Upper lobe of left lung (tissue), 6 donors: Measurements from ENCODE around the gene AURKAIP1. TPM values are rescaled to one million over a fixed set of nuclear protein-coding genes. Genes with fewer than 3 reads are reported as not detected.
A peak's percentile ranks its signal among the peaks of the same experiment; 100 is the strongest.
"Not testable (repeated sequence)": the region's sequence is repeated elsewhere in the genome, so short reads cannot be mapped to it uniquely, and the experiment has no call there.

Source experiments
- ATAC-seq, 2 donors: fragments of 200-7000 bp; cut with Tn5 transposase; one replicate each; pipeline ENCODE4 v1.9.1; 2022; ENCODE audit warnings: mild to moderate bottlenecking in 2 of 2, moderate library complexity in 2 of 2; ENCODE audit not compliant: low FRiP score in 2 of 2
- DNase-seq, 2 donors: peaks; one replicate each; pipeline ENCODE4 v3.0.0-alpha.2; 2019 to 2020
- H3K27ac ChIP-seq, 4 donors: fragments of 200-600 bp; sonication (generic); one replicate each; pipeline ENCODE4 v1.5.1; 2016 to 2019
- H3K27me3 ChIP-seq, 4 donors: fragments of 200-600 bp; sonication (generic); one replicate each; pipeline ENCODE4 v1.5.1; 2017 to 2019
- H3K36me3 ChIP-seq, 4 donors: fragments of 200-600 bp; sonication (generic); one replicate each; pipeline ENCODE4 v1.5.1; 2016 to 2019
- H3K4me1 ChIP-seq, 4 donors: fragments of 200-600 bp; sonication (generic); one replicate each; pipeline ENCODE4 v1.5.1; 2018 to 2019
- H3K4me3 ChIP-seq, 4 donors: fragments of 200-600 bp; sonication (generic); one replicate each; pipeline ENCODE4 v1.5.1; 2017 to 2019; ENCODE audit warnings: mild to moderate bottlenecking in 2 of 4, moderate library complexity in 1 of 4
- H3K9me3 ChIP-seq, 4 donors: fragments of 200-600 bp; sonication (generic); one replicate each; pipeline ENCODE4 v1.5.1; 2018 to 2019
- EP300 ChIP-seq, 4 donors: sonication (generic); formaldehyde crosslinking; IDR thresholded peaks; one replicate each; pipeline ENCODE4 v1.5.1; 2017; ENCODE audit warnings: antibody characterized with exemption in 4 of 4, control low read depth in 2 of 4
- POLR2A ChIP-seq, 4 donors: fragments of 450-650 bp; IDR thresholded peaks; one replicate each; pipeline ENCODE4 v1.5.1; 2016 to 2017; ENCODE audit warnings: antibody characterized with exemption in 4 of 4, mild to moderate bottlenecking in 2 of 4
- POLR2AphosphoS5 ChIP-seq, 2 donors: sonication (generic); formaldehyde crosslinking; IDR thresholded peaks; one replicate each; pipeline ENCODE4 v1.5.1; 2017; ENCODE audit warnings: antibody characterized with exemption in 2 of 2
- WGBS, 2 donors: methylation state at CpG; one replicate each; pipeline ENCODE4 v1.1.5; 2017 to 2018; 5-methylcytosine and 5-hydroxymethylcytosine counted together
- total RNA-seq, 6 donors: library from RNA; depleted of rRNA in 4 of 6; stranded (reverse); fragments of >200 nt in 4 of 6; gene quantifications; one replicate each; pipeline versions ENCODE4 v1.1.0 to v1.2.1, GENCODE V29; 2016 to 2021
- TF ChIP-seq, protein P1 (sequence below), 6 experiments: fragments of 450-650 bp in 4 of 6; fragments of 200-600 bp in 2 of 6; sonication (generic) in 2 of 6; IDR thresholded peaks; one replicate each; pipeline ENCODE4 v1.5.1; 2016 to 2019; ENCODE audit warnings: antibody characterized with exemption in 6 of 6
- donor health status: DM: no; HTN: no; CAD: no; lungs with moderate emphysema.
- donor health status: DM: no; HTN: yes; CAD: no; lungs with severe emphysema.

The AURKAIP1 gene
- total RNA-seq, 6 donors from 2014 or later = 76.0 to 149 (median 119) TPM

DNA sequence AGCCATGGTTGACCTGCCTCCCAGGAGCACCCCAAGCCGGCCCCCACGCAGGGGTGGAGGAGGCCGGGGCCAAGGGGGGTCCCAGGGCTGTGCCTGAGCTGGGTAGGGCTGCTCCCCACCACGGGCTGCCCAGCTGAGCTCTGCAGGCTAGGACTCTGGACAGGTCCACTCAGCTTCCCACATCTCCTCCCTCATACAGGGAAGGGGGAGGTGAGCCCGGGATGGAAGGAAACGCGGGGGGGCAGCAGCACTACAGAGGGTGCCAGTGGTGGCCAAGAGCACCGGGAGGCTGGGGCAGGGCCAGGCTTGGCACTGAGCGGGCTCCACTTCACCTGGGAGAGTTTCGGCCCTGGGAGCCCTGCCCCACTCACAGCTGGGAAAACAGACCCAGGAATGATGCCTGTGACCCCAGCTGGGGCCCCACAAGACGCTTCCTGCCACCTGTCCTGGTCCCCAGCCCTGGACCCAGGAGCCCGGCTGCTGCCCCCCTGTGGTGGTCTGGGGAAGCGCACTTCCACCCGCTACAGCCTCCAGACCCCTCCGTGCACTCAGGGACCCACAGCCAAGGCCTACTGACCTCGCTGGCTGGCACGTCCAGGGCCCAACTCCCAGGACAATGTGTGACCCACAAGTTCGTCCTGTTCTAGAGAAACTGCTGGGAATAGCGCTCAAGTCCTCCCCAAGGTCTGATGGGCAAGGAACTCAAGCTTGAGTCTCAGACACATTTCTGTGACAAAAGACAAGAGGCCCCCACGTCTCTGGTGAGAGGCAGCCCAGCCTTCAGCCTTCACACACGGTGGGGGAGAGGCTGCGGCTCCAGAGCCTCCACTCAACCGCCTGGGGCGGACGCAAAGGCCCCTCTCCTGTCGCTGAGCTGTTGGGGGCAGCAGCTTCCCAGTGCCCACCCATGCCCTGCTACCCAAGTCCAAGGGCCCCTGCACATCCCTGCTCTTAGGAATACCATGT lies 3.0 kb downstream of the AURKAIP1 start:
- TF ChIP-seq EP300 (IDR thresholded peaks at IDR 0.05) = no peak
- TF ChIP-seq POLR2A (IDR thresholded peaks at IDR 0.05) = peak in 1 of 4 donors; percentile 10
- TF ChIP-seq, protein P1, sequence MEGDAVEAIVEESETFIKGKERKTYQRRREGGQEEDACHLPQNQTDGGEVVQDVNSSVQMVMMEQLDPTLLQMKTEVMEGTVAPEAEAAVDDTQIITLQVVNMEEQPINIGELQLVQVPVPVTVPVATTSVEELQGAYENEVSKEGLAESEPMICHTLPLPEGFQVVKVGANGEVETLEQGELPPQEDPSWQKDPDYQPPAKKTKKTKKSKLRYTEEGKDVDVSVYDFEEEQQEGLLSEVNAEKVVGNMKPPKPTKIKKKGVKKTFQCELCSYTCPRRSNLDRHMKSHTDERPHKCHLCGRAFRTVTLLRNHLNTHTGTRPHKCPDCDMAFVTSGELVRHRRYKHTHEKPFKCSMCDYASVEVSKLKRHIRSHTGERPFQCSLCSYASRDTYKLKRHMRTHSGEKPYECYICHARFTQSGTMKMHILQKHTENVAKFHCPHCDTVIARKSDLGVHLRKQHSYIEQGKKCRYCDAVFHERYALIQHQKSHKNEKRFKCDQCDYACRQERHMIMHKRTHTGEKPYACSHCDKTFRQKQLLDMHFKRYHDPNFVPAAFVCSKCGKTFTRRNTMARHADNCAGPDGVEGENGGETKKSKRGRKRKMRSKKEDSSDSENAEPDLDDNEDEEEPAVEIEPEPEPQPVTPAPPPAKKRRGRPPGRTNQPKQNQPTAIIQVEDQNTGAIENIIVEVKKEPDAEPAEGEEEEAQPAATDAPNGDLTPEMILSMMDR (IDR thresholded peaks at IDR 0.05) = peak; percentile 87 to 99 (median 90)
- H3K4me3 ChIP-seq = no peak overlapping the region
- peaks cover 28 to 44% (median 35%) of the 10 kb centered on the region in 4 donors for H3K4me1 ChIP-seq
- no peaks in the 10 kb centered on the region for H3K9me3 ChIP-seq
- 47% methylated on average over 13 to 17 of the region's 26 CpGs for WGBS, 2 donors
- ATAC-seq = peak; percentile 69 to 77
- no peaks in the 10 kb centered on the region for H3K27me3 ChIP-seq
- peak; percentile 68 to 95 for DNase-seq
- H3K27ac ChIP-seq = peak overlapping the region in 2 of 4 donors; percentile 3 to 21
- H3K36me3 ChIP-seq = peaks cover 0 to 15% (median 9%) of the 10 kb centered on the region in 4 donors

DNA sequence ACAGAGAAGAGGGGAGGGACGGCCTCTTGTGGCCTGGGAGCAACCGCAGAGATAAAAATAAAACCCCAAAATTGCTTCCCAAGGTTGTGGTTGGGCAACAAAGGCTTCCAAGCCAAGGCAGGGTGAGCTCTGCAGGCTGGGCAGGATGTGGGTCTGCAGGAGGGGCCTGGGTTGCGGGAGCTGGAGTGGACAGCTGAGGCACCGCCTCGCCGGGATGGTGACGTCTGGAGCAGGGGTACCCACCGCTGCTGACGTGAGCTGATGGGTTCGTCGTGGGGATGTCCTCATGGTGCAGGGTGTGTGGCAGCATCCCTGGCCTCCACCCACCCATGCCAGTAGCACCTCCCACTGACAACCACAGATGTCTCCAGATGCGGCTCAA lies 3.7 kb downstream of the AURKAIP1 start:
- no peak for TF ChIP-seq POLR2A (IDR thresholded peaks at IDR 0.05)
- no peak for TF ChIP-seq EP300 (IDR thresholded peaks at IDR 0.05)
- TF ChIP-seq, protein P1 (IDR thresholded peaks at IDR 0.05) = no peak
- TF ChIP-seq POLR2AphosphoS5 (IDR thresholded peaks at IDR 0.05) = no peak
- Histone ChIP-seq H3K27me3 (no peaks in the 10 kb centered on the region), H3K4me3 (no peak overlapping the region), H3K27ac (peak overlapping the region in 2 of 4 donors; percentile 3 to 21), H3K36me3 (peaks cover 0 to 15% (median 9%) of the 10 kb centered on the region in 4 donors), H3K9me3 (no peaks in the 10 kb centered on the region), H3K4me1 (peaks cover 28 to 43% (median 35%) of the 10 kb centered on the region in 4 donors)
- WGBS, 2 donors = 59 to 68% methylated on average over 4 to 5 of the region's 12 CpGs
- no peak for ATAC-seq
- peak in 1 of 2 donors; percentile 57 for DNase-seq

DNA sequence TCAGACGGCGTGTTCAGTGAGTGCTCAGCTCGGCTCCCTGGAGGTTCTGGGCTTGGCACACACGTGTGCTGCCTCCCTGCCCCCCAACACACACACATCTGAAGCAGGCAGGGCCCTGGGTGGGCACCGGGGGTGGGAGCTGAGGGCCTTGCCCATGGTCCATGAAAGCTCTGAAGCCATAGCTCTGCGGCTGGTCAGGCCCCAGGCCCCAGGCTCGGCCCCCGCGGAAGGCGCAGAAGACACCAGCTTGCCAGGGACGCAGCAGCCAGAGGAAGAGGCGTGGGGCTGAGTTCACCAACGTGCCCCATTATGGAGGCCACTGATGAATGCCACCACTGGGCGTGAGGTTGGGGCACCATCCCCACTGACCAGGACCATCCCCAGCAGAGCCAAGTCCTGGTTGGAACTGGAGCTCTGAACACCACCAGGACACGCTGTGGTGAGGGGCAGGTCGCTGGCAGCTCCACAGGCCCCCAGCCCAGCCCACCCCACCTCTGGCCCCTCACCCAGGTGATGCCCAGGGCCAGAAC lies 4.2 kb downstream of the AURKAIP1 start:
- 75 to 80% methylated on average over 2 to 12 of the region's 16 CpGs for WGBS, 2 donors
- H3K36me3 ChIP-seq = peaks cover 0 to 15% (median 9%) of the 10 kb centered on the region in 4 donors
- TF ChIP-seq POLR2A (IDR thresholded peaks at IDR 0.05) = no peak
- TF ChIP-seq, protein P1 (IDR thresholded peaks at IDR 0.05) = no peak
- no peak for TF ChIP-seq EP300 (IDR thresholded peaks at IDR 0.05)
- no peak for TF ChIP-seq POLR2AphosphoS5 (IDR thresholded peaks at IDR 0.05)
- no peak overlapping the region for H3K27ac ChIP-seq
- peaks cover 25 to 38% (median 31%) of the 10 kb centered on the region in 4 donors for H3K4me1 ChIP-seq
- peak in 1 of 2 donors; percentile 76 for DNase-seq
- no peak overlapping the region for H3K4me3 ChIP-seq
- ATAC-seq = no peak
- no peaks in the 10 kb centered on the region for H3K9me3 ChIP-seq
- no peaks in the 10 kb centered on the region for H3K27me3 ChIP-seq

DNA sequence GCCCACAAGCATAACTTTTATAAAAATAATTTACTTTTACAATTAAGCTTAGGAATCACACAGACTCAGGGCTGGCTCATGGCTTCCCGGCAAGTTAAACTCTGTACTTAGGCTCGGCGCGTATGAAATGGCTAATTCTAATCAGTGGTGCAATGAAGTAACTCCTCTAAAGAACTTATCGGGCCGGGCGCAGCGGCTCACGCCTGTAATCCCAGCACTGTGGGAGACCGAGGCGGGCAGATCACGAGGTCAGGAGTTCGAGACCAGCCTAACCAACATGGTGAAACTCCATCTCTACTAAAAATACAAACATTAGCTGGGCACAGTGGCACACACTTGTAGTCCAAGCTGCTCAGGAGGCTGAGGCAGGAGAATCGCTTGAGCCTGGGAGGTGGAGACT lies 4.9 kb downstream of the AURKAIP1 start:
- 82 to 92% methylated on average over 14 of the region's 14 CpGs for WGBS, 2 donors

GRCh38 chr1:1367315-1367714 lies 7.7 kb downstream of the AURKAIP1 start:
- DNase-seq (no peak), ATAC-seq (no peak)
- Histone ChIP-seq H3K27me3 (no peaks in the 10 kb centered on the region), H3K4me1 (peaks cover 8 to 13% (median 11%) of the 10 kb centered on the region in 4 donors), H3K4me3 (no peak overlapping the region), H3K36me3 (peaks cover 0 to under 1% (median 0%) of the 10 kb centered on the region in 4 donors), H3K9me3 (no peaks in the 10 kb centered on the region), H3K27ac (no peak overlapping the region)
- 89 to 96% methylated on average over 5 of the region's 5 CpGs for WGBS, 2 donors
- TF ChIP-seq, protein P1 (IDR thresholded peaks at IDR 0.05) = no peak
- no peak for TF ChIP-seq POLR2A (IDR thresholded peaks at IDR 0.05)

More for the DNA sequence above, 4.9 kb downstream of the AURKAIP1 start:
- not testable (repeated sequence) for H3K9me3 ChIP-seq, H3K4me3 ChIP-seq, ATAC-seq, H3K27me3 ChIP-seq, H3K27ac ChIP-seq
- peak in 1 of 2 donors; percentile 54 for DNase-seq
- peaks cover 0 to 15% (median 9%) of the 10 kb centered on the region in 4 donors for H3K36me3 ChIP-seq
- H3K4me1 ChIP-seq = peaks cover 24 to 35% (median 30%) of the 10 kb centered on the region in 4 donors
